Posterior cingulate gyrus (tissue), 11 donors: ENCODE data around the gene SHROOM2.

Source experiments
- DNase-seq, 10 donors: peaks; one replicate each; pipeline versions ENCODE4 v3.0.0 to v3.0.0-alpha.2; 2020 to 2021; ENCODE audit warnings: mixed read lengths in 3 of 10
- intact Hi-C: fragments of 100-400 bp; cut with DNase I; formaldehyde crosslinking; loops from one replicate; pipeline ENCODE4 v1.15.1; 2023

SHROOM2 gene

GRCh38 chrX:9983846-9984245, 197.6 kb downstream of the SHROOM2 start:
- intact Hi-C loops: no loop called here
- DNase-seq: no peak

- intact Hi-C loops: no loop called here
- DNase-seq: no peak
Observed at GRCh38 chrX:9988762-9989161, 202.5 kb downstream of the SHROOM2 start.

GRCh38 chrX:9992061-9992460, 205.8 kb downstream of the SHROOM2 start:
- no peak for DNase-seq
- intact Hi-C loops: no loop called here

GRCh38 chrX:9992724-9993123, 206.5 kb downstream of the SHROOM2 start:
- intact Hi-C loops: no loop called here

GRCh38 chrX:9995855-9996339, 209.7 kb downstream of the SHROOM2 start:
- peak; percentile 68 to 97 (median 85) for DNase-seq
- intact Hi-C loops: loop anchor here (1.0 to 5.0 kb wide), 2 partner anchors 109 to 123 kb away; no protein-coding TSS in a partner anchor

More at GRCh38 chrX:9992724-9993123, 206.5 kb downstream of the SHROOM2 start:
- DNase-seq: no peak

GRCh38 chrX:9997041-9997440, 210.8 kb downstream of the SHROOM2 start:
- no peak for DNase-seq
- intact Hi-C loops: loop anchor here (5.0 kb wide), 1 partner anchor 110 kb away; no protein-coding TSS in a partner anchor

- intact Hi-C loops: loop anchor here (5.0 kb wide), 1 partner anchor 110 kb away; no protein-coding TSS in a partner anchor
- DNase-seq: no peak
Observed at GRCh38 chrX:9997524-9997923, 211.3 kb downstream of the SHROOM2 start.
